A673 (cell line): ENCODE measurements around the gene EFCAB11.

ENCODE experiments used
- CTCF ChIP-seq: fragments of 300-800, 200-600 bp; sonication (generic); conservative IDR thresholded peaks from 2 replicates; pipeline ENCODE4 v1.5.1; 2017; ENCODE audit warnings: low read depth, mild to moderate bottlenecking, antibody characterized with exemption, low read length, moderate library complexity, mixed read lengths
- EZH2 ChIP-seq: fragments of 200-600 bp; sonication (generic); IDR thresholded peaks from 2 replicates; pipeline ENCODE4 v1.6.1; 2017; ENCODE audit warnings: borderline replicate concordance, low read depth, mild to moderate bottlenecking, mixed read lengths, antibody characterized with exemption, low read length; ENCODE audit not compliant: poor library complexity, severe bottlenecking

DNA sequence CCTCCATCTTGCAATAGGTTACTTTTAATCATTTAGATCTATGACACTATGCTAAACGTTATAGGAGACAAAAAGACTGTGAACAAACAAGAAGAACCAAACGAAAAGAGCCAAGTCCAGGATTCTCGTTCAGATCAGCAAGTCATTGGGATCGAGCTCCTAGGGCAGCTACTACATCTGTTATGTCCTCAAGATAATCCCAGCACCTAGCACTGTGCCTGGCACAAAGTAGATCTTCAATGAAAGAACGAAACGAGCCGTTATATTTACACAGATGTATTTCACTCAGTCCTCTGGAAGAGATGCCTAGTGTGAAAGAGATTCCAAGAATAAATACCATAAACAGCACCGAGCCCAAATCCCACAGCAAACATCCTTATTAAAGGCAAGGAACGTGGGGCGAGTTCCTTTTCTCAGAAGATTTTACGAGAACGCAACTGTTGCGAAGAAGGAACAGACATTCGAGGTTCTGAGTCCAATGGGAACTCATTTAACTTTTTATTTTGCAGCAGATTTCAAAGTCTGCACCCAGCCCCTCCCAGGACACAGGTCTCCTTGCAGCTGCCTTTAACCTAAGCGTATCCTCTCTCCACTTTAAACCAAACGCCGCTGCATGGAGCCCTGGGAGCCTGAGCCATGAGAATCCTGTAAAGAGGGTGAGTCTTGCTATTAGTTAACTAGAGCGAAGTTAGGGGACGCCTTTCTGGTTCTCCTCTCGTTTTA is 653 bp upstream of the EFCAB11 start:
- no peak for TF ChIP-seq CTCF
- no peak for TF ChIP-seq EZH2
